Measurements from ENCODE around the gene SVIL.
"Not testable (repeated sequence)": the region's sequence is repeated elsewhere in the genome, so short reads cannot be mapped to it uniquely, and the experiment has no call there.

SVIL gene

GRCh38 chr10:29448756-29449592, 185.8 kb downstream of the SVIL start:
- DNase-seq: peak; percentile 27

- DNase-seq: no peak
Observed at GRCh38 chr10:29448125-29448524, 186.6 kb downstream of the SVIL start.

- DNase-seq: no peak
Observed at GRCh38 chr10:29446327-29446726, 188.4 kb downstream of the SVIL start.

- DNase-seq: no peak
Observed at GRCh38 chr10:29443745-29444523, 190.8 kb downstream of the SVIL start.

- DNase-seq: no peak
Observed at GRCh38 chr10:29440981-29441380, 193.8 kb downstream of the SVIL start.

GRCh38 chr10:29439005-29439404, 195.8 kb downstream of the SVIL start:
- DNase-seq: not testable (repeated sequence)

GRCh38 chr10:29438271-29438670, 196.5 kb downstream of the SVIL start:
- DNase-seq: no peak

GRCh38 chr10:29437871-29438270, 196.9 kb downstream of the SVIL start:
- DNase-seq: no peak

- DNase-seq: no peak
Observed at GRCh38 chr10:29435809-29436501, 198.8 kb downstream of the SVIL start.

- DNase-seq: no peak
Observed at GRCh38 chr10:29434111-29434510, 200.7 kb downstream of the SVIL start.

GRCh38 chr10:29431711-29432110, 203.1 kb downstream of the SVIL start:
- DNase-seq: no peak

GRCh38 chr10:29430101-29430500, 204.7 kb downstream of the SVIL start:
- no peak for DNase-seq

- DNase-seq: no peak
Observed at GRCh38 chr10:29428486-29428885, 206.3 kb downstream of the SVIL start.

GRCh38 chr10:29427667-29428066, 207.1 kb downstream of the SVIL start:
- no peak for DNase-seq

GRCh38 chr10:29426420-29426819, 208.4 kb downstream of the SVIL start:
- DNase-seq: no peak

GRCh38 chr10:29424017-29424416, 210.8 kb downstream of the SVIL start:
- DNase-seq: no peak

GRCh38 chr10:29420744-29421143, 214.0 kb downstream of the SVIL start:
- no peak for DNase-seq

- DNase-seq: no peak
Observed at GRCh38 chr10:29417324-29417723, 217.4 kb downstream of the SVIL start.

- no peak for DNase-seq
Observed at GRCh38 chr10:29415876-29416275, 218.9 kb downstream of the SVIL start.

GRCh38 chr10:29414501-29414900, 220.3 kb downstream of the SVIL start:
- DNase-seq: no peak

GRCh38 chr10:29412485-29412884, 222.3 kb downstream of the SVIL start:
- DNase-seq: no peak

GRCh38 chr10:29411666-29412315, 223.0 kb downstream of the SVIL start:
- DNase-seq: no peak
